Neuronal stem cell (in vitro differentiated cells): ENCODE results near the gene MET.
"Not testable (repeated sequence)": the region's sequence is repeated elsewhere in the genome, so short reads cannot be mapped to it uniquely, and the experiment has no call there.

Experiments
- DNase-seq: peaks from one replicate; pipeline ENCODE4 v3.0.0-alpha.2; 2013; ENCODE audit warnings: low spot score
- H2AFZ ChIP-seq: one replicate; pipeline ENCODE4 v1.6.1; 2013; ENCODE audit warnings: mild to moderate bottlenecking, low read length, inconsistent platforms
- H2AK5ac ChIP-seq: 2 replicates; pipeline ENCODE4 v1.6.1; 2013; ENCODE audit warnings: low read depth, mild to moderate bottlenecking, inconsistent platforms, low read length, moderate library complexity, mixed read lengths
- H2BK120ac ChIP-seq: 2 replicates; pipeline ENCODE4 v1.6.1; 2013; ENCODE audit warnings: low read depth, mild to moderate bottlenecking, inconsistent platforms, low read length, moderate library complexity, mixed read lengths
- H2BK12ac ChIP-seq: one replicate; pipeline ENCODE4 v1.6.1; 2013; ENCODE audit warnings: low read length, inconsistent platforms
- H2BK15ac ChIP-seq: 2 replicates; pipeline ENCODE4 v1.6.1; 2013; ENCODE audit warnings: mild to moderate bottlenecking, low read length, inconsistent platforms, mixed read lengths
- H2BK5ac ChIP-seq: one replicate; pipeline ENCODE4 v1.6.1; 2013; ENCODE audit warnings: inconsistent platforms, mild to moderate bottlenecking, low read length, moderate library complexity
- H3K14ac ChIP-seq: one replicate; pipeline ENCODE4 v1.6.1; 2013; ENCODE audit warnings: low read length, inconsistent platforms
- H3K18ac ChIP-seq: 2 replicates; pipeline ENCODE4 v1.6.1; 2013; ENCODE audit warnings: low read length, inconsistent platforms
- H3K23ac ChIP-seq: 2 replicates; pipeline ENCODE4 v1.6.1; 2013; ENCODE audit warnings: low read depth, mild to moderate bottlenecking, mixed read lengths, low read length, inconsistent platforms; ENCODE audit not compliant: poor library complexity
- H3K27ac ChIP-seq: replicated peaks from 3 replicates; pipeline ENCODE4 v1.5.1; 2013; ENCODE audit warnings: low read length, inconsistent platforms
- H3K27me3 ChIP-seq, 3 experiments: 2 replicates each; pipeline ENCODE4 v1.6.1; 2013; ENCODE audit warnings: low read length in 3 of 3, mild to moderate bottlenecking in 2 of 3, inconsistent platforms in 1 of 3, low read depth in 1 of 3, mixed read lengths in 1 of 3, moderate library complexity in 1 of 3; ENCODE audit not compliant: control insufficient read depth in 3 of 3, insufficient read depth in 3 of 3
- H3K36me3 ChIP-seq, 2 donors: replicated peaks in 1 of 2; 2 replicates each; pipeline ENCODE4 v1.6.1; 2013; ENCODE audit warnings: low read length in 2 of 2; ENCODE audit not compliant: control insufficient read depth in 2 of 2, insufficient read depth in 2 of 2
- H3K4ac ChIP-seq: 2 replicates; pipeline ENCODE4 v1.6.1; 2013; ENCODE audit warnings: inconsistent platforms, mild to moderate bottlenecking, low read length, moderate library complexity
- H3K4me1 ChIP-seq, 2 donors: 1 replicate in 1 of 2; 2 replicates in 1 of 2; pipeline ENCODE4 v1.6.1; 2013; ENCODE audit warnings: low read length in 2 of 2, low read depth in 1 of 2; ENCODE audit not compliant: control insufficient read depth in 2 of 2, insufficient read depth in 1 of 2
- H3K4me2 ChIP-seq: one replicate; pipeline ENCODE4 v1.6.1; 2013; ENCODE audit warnings: mild to moderate bottlenecking, low read length, inconsistent platforms; ENCODE audit not compliant: insufficient read depth, poor library complexity, severe bottlenecking
- H3K4me3 ChIP-seq, 2 donors: 2 replicates each; pipeline ENCODE4 v1.5.1; 2013; ENCODE audit warnings: low read length in 2 of 2, mild to moderate bottlenecking in 2 of 2, inconsistent platforms in 1 of 2, moderate library complexity in 1 of 2
- H3K79me1 ChIP-seq: one replicate; pipeline ENCODE4 v1.6.1; 2013; ENCODE audit warnings: low read depth, mild to moderate bottlenecking, inconsistent platforms, low read length, moderate library complexity
- H3K9ac ChIP-seq: one replicate; pipeline ENCODE4 v1.6.1; 2013; ENCODE audit warnings: mild to moderate bottlenecking, low read depth, low read length, inconsistent platforms; ENCODE audit not compliant: poor library complexity
- H3K9me3 ChIP-seq, 2 donors: replicated peaks in 1 of 2; 2 replicates each; pipeline versions ENCODE3 to v1.6.1; 2013; ENCODE audit warnings: low read length in 2 of 2, mild to moderate bottlenecking in 2 of 2, inconsistent platforms in 1 of 2, low read depth in 1 of 2, mixed read lengths in 1 of 2, moderate library complexity in 1 of 2; ENCODE audit not compliant: control insufficient read depth in 2 of 2, insufficient read depth in 1 of 2
- H4K8ac ChIP-seq: one replicate; pipeline ENCODE4 v1.6.1; 2013; ENCODE audit warnings: low read depth, mild to moderate bottlenecking, inconsistent platforms, low read length, moderate library complexity
- H4K91ac ChIP-seq: one replicate; pipeline ENCODE4 v1.6.1; 2013; ENCODE audit warnings: low read length, low read depth, mild to moderate bottlenecking, inconsistent platforms; ENCODE audit not compliant: poor library complexity
- WGBS, 2 donors: extraction: QIAGEN DNeasy Blood & Tissue Kit; methylation state at CpG; one replicate each; pipeline ENCODE4 v1.1.7; 2013; ENCODE audit warnings: missing lambda C conversion rate in 2 of 2, mixed read lengths in 1 of 2; ENCODE audit not compliant: insufficient read length in 2 of 2, insufficient replicate concordance in 1 of 2; ENCODE audit errors: extremely low coverage in 2 of 2; 5-methylcytosine and 5-hydroxymethylcytosine counted together

Gene MET

DNA sequence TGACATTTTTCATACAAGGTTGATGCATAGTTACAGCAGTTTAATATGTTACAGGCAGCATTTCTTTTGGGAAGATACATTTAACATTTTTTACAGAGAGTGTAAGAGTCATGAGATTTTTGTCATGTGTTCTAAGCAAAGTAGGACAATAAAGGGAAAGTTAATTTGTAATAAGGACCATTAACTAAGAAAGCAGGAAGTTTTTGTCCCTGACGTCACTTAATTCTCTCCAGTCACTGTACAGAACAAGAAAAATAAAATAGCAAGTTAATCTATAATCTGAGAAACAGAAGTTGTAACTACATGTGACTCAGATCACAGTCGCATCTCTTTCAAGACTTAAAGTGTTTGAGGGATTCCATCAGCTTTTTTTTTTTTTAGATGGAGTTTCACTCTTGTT, 140.9 kb downstream of the MET start:
- no peak for DNase-seq
- Histone ChIP-seq H3K79me1 (no peaks in the 10 kb centered on the region), H3K14ac (no peak overlapping the region), H3K4me3 (no peak overlapping the region), H4K91ac (no peak overlapping the region), H2AFZ (no peak overlapping the region), H3K9ac (no peak overlapping the region), H2BK12ac (no peak overlapping the region), H3K23ac (no peak overlapping the region), H3K4me2 (no peak overlapping the region), H2BK120ac (no peak overlapping the region), H2AK5ac (no peak overlapping the region), H3K4me1 (no peaks in the 10 kb centered on the region), H4K8ac (no peak overlapping the region), H3K9me3 (no peaks in the 10 kb centered on the region), H3K27me3 (no peaks in the 10 kb centered on the region), H2BK15ac (no peak overlapping the region), H3K4ac (no peak overlapping the region), H3K18ac (no peak overlapping the region), H3K27ac (no peak overlapping the region), H3K36me3 (no peaks in the 10 kb centered on the region), H2BK5ac (no peak overlapping the region)
- WGBS, 2 donors: no CpG with 5 or more reads among the region's 2 CpGs

DNA sequence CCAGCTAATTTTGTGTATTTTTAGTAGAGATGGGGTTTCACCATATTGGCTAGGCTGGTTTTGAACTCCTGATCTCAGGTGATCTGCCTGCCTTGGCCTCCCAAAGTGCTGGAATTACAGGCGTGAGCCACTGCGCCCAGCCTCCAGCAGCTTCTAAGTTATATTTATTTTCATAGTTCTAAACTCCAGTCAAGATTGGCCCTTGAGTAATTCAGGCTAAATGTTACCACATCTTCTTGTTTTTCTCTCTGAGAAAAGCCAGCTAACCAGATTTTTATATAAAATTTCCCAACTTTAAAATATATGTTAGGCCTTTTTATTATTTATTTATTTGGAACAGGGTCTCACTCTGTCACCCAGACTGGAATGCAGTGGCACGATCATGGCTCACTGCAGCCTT, 141.4 kb downstream of the MET start:
- no CpG with 5 or more reads among the region's 3 CpGs for WGBS, 2 donors
- not testable (repeated sequence) for H3K18ac ChIP-seq, H4K8ac ChIP-seq, H3K36me3 ChIP-seq, H2BK5ac ChIP-seq, H3K27me3 ChIP-seq, H3K4ac ChIP-seq, H3K27ac ChIP-seq, H3K4me2 ChIP-seq, H3K23ac ChIP-seq, H2AFZ ChIP-seq, H3K4me3 ChIP-seq, H3K9ac ChIP-seq, H2BK15ac ChIP-seq, DNase-seq, H3K79me1 ChIP-seq, H3K14ac ChIP-seq, H2AK5ac ChIP-seq, H2BK12ac ChIP-seq, H2BK120ac ChIP-seq, H4K91ac ChIP-seq, H3K9me3 ChIP-seq, H3K4me1 ChIP-seq

DNA sequence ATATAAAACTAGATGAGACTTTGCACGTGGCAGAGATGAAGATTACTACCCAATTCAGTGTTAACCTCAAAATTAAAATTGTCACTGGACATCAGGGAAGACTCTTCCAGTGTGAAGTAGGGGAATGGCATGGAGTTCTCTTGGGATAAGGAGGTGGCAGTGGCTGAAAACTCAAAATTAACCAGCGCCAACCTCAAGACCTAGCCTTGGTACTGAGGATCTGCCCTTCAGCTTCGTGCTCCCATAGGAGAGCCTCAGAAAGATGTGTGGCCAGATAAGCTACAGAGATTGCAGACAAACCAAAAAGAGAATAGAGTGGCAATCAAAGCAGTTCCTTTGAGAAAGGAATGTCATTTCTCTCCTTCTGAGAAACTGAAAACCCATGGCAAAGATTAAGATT, 143.0 kb downstream of the MET start:
- H2BK15ac ChIP-seq: no peak overlapping the region
- H3K18ac ChIP-seq: no peak overlapping the region
- H3K27ac ChIP-seq: no peak overlapping the region
- H3K23ac ChIP-seq: no peak overlapping the region
- no peak overlapping the region for H3K4me2 ChIP-seq
- no peak overlapping the region for H3K14ac ChIP-seq
- H3K36me3 ChIP-seq: no peaks in the 10 kb centered on the region
- DNase-seq: no peak
- no peak overlapping the region for H3K4me3 ChIP-seq
- no peak overlapping the region for H2BK5ac ChIP-seq
- H3K27me3 ChIP-seq: no peaks in the 10 kb centered on the region
- no peaks in the 10 kb centered on the region for H3K79me1 ChIP-seq
- no peaks in the 10 kb centered on the region for H3K9me3 ChIP-seq
- no CpG with 5 or more reads among the region's 3 CpGs for WGBS, 2 donors
- no peak overlapping the region for H4K8ac ChIP-seq
- no peaks in the 10 kb centered on the region for H3K4me1 ChIP-seq
- H2BK12ac ChIP-seq: no peak overlapping the region
- no peak overlapping the region for H2AFZ ChIP-seq
- no peak overlapping the region for H2AK5ac ChIP-seq
- no peak overlapping the region for H3K4ac ChIP-seq
- H4K91ac ChIP-seq: no peak overlapping the region
- H3K9ac ChIP-seq: no peak overlapping the region
- H2BK120ac ChIP-seq: no peak overlapping the region

DNA sequence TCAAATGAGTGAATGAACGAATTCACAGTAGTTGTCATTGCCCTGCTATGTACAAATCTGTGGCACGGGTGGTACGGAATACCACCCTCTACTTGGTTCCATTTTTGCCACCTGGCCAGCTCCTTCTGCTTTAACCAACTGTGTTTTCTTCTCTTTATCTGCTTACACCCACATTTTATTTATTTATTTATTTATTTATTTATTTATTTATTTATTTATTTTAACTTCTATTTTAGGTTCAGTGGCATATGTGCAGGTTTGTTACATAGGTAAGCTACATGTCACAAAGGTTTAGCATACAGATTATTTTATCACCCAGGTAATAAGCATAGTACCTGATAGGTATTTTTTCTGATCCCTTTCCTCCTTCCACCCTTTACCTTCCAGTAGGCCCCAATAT, 148.2 kb downstream of the MET start:
- H3K4me1 ChIP-seq: no peaks in the 10 kb centered on the region
- no peaks in the 10 kb centered on the region for H3K9me3 ChIP-seq
- no peaks in the 10 kb centered on the region for H3K27me3 ChIP-seq
- no peak for DNase-seq
- no peak overlapping the region for H3K18ac ChIP-seq
- no peak overlapping the region for H3K27ac ChIP-seq
- WGBS, 2 donors: no CpG with 5 or more reads among the region's 3 CpGs
- H3K79me1 ChIP-seq: no peaks in the 10 kb centered on the region
- no peak overlapping the region for H3K9ac ChIP-seq
- no peak overlapping the region for H3K14ac ChIP-seq
- no peak overlapping the region for H4K8ac ChIP-seq
- no peak overlapping the region for H2AFZ ChIP-seq
- H4K91ac ChIP-seq: no peak overlapping the region
- H2BK12ac ChIP-seq: no peak overlapping the region
- no peak overlapping the region for H3K4me3 ChIP-seq
- H3K23ac ChIP-seq: no peak overlapping the region
- no peak overlapping the region for H2BK5ac ChIP-seq
- no peak overlapping the region for H2AK5ac ChIP-seq
- no peaks in the 10 kb centered on the region for H3K36me3 ChIP-seq
- no peak overlapping the region for H2BK15ac ChIP-seq
- H2BK120ac ChIP-seq: no peak overlapping the region
- H3K4me2 ChIP-seq: no peak overlapping the region
- H3K4ac ChIP-seq: no peak overlapping the region
